Astrocyte (in vitro differentiated cells and primary cell): Measurements from ENCODE around the gene SPPL2A.

ENCODE experiments used
- CTCF ChIP-seq: IDR thresholded peaks from 2 replicates; pipeline ENCODE4 v1.5.1; 2011; ENCODE audit warnings: low read depth, mild to moderate bottlenecking, inconsistent platforms, low read length, moderate library complexity; ENCODE audit not compliant: insufficient read depth
- EZH2 ChIP-seq: IDR thresholded peaks from 2 replicates; pipeline ENCODE4 v1.6.1; 2012; ENCODE audit warnings: mild to moderate bottlenecking, low read length, inconsistent platforms; ENCODE audit not compliant: insufficient read depth

GRCh38 chr15:50676799-50677483 lies 88.6 kb downstream of the SPPL2A start:
- TF ChIP-seq CTCF (no peak), EZH2 (no peak)
